Coronary artery (tissue), 2 donors: ENCODE measurements around the gene KCNMA1.
A peak's percentile ranks its signal among the peaks of the same experiment; 100 is the strongest.

Experiments
- DNase-seq: peaks from one replicate; pipeline ENCODE4 v3.0.0-alpha.2; 2017; ENCODE audit warnings: low spot score
- H3K27ac ChIP-seq, 2 donors: fragments of 200-600 bp; sonication (generic); one replicate each; pipeline ENCODE4 v1.5.1; 2016 to 2019
- H3K4me3 ChIP-seq: fragments of 200-600 bp; sonication (generic); 2 replicates; pipeline ENCODE4 v1.5.1; 2016; ENCODE audit warnings: mild to moderate bottlenecking, moderate library complexity
- TF ChIP-seq, protein P1 (sequence below): fragments of 200-600 bp; sonication (generic); IDR thresholded peaks from one replicate; pipeline ENCODE4 v1.5.1; 2019; ENCODE audit warnings: antibody characterized with exemption

KCNMA1 gene

DNA sequence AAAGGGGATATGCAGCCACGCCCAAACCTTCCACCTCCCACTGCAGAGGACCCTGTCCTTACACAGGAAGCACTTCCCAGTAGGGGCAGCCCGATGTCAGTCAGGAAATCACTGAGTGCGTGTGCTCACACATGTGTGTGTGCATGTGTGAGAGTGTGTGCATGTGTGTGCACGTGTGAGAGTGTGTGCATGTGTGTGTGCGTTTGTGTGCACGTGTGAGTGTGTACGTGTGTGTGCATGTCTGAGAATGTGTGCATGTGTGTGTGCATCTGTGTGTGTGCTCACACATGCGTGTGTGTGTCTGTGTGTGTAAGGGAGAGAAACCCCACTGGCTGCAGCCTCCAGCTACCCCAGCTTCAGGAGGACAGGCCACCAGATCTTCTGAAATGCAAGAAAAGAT lies 229.3 kb downstream of the KCNMA1 start:
- TF ChIP-seq, protein P1, sequence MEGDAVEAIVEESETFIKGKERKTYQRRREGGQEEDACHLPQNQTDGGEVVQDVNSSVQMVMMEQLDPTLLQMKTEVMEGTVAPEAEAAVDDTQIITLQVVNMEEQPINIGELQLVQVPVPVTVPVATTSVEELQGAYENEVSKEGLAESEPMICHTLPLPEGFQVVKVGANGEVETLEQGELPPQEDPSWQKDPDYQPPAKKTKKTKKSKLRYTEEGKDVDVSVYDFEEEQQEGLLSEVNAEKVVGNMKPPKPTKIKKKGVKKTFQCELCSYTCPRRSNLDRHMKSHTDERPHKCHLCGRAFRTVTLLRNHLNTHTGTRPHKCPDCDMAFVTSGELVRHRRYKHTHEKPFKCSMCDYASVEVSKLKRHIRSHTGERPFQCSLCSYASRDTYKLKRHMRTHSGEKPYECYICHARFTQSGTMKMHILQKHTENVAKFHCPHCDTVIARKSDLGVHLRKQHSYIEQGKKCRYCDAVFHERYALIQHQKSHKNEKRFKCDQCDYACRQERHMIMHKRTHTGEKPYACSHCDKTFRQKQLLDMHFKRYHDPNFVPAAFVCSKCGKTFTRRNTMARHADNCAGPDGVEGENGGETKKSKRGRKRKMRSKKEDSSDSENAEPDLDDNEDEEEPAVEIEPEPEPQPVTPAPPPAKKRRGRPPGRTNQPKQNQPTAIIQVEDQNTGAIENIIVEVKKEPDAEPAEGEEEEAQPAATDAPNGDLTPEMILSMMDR, result no peak
- H3K4me3 ChIP-seq, result no peak overlapping the region
- no peak for DNase-seq

DNA sequence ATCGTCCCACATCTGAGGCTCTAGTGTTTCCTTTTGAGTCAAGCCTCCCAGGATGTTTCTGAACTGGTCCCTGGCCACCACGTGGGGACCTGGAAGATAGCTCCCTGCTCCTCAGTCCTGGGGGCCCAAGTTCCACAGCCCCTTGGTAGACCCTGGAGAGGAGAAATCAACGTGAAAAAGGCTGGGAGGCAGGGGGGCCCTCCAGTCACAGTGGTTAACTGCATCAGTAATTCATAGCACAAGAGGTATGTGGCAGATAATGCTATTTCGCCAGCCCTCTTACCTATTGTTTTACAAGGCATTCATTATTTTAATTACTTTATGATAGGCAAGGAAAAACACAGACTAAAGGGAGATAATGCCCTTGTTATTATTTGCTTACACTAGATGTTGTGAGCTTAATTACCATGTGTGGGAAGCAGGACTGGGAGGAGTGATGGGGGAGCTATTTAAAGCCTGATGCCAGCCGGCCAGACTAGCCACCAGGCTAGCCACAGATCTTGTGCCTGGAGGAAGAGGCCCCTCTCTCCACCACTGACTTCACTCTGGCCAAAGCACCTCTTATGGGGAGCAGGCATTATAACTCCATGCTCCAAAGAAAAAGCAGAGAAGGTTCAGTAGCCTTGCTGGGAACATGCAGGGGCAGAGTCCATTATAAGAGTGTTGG lies 230.7 kb downstream of the KCNMA1 start:
- Histone ChIP-seq H3K27ac (peak overlapping the region in 1 of 2 donors; percentile 72), H3K4me3 (no peak overlapping the region)
- TF ChIP-seq, protein P1, result no peak
- DNase-seq, result no peak

More for the DNA sequence above, 229.3 kb downstream of the KCNMA1 start:
- H3K27ac ChIP-seq, result no peak overlapping the region

DNA sequence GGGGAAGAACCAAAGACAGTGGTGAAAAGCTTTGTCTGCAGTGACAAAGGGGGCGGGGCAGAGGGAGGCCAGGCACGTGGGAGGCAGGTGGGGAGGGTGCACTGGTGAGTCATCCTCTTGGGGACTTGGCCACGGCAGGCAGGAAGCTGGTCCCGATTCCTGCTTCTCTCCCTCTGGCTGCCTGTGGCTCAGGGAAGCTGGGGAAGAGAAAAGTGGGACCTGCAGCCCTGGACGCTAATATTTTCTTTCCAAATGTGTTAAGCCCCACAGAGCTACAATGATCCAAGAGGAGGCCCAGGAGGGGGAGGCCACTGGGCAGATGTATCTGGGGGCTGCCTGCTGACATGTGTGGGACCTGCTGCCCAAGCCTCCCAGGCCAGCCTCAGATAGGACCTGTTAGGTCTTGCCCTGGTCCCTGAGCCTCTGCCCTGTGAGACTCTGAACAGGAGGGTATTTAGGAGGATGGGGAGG lies 231.8 kb downstream of the KCNMA1 start:
- peak overlapping the region; percentile 4 to 72 for H3K27ac ChIP-seq
- H3K4me3 ChIP-seq, result no peak overlapping the region
- DNase-seq, result no peak

DNA sequence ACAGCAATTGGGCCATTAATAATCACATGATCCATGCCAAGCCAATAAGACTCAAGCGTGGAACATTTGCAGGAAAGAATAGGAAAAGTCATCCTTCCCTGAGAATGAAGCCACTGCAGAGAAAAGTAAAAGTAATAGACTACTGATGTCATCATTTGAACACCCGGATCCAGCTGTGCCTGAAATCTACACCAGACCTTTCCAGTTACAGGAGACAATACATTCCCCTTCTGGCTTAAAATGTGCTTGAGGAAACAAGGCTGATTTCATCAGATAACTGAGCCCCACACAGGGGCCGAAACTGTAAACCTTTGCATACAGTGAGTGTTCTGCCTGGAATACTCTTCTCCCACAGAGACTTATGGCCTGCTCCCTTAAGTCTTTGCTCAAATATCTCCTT lies 232.8 kb downstream of the KCNMA1 start:
- H3K27ac ChIP-seq, result no peak overlapping the region
- no peak for DNase-seq
- no peak overlapping the region for H3K4me3 ChIP-seq
- TF ChIP-seq, protein P1, result no peak

More for the DNA sequence above, 231.8 kb downstream of the KCNMA1 start:
- TF ChIP-seq, protein P1, result no peak

DNA sequence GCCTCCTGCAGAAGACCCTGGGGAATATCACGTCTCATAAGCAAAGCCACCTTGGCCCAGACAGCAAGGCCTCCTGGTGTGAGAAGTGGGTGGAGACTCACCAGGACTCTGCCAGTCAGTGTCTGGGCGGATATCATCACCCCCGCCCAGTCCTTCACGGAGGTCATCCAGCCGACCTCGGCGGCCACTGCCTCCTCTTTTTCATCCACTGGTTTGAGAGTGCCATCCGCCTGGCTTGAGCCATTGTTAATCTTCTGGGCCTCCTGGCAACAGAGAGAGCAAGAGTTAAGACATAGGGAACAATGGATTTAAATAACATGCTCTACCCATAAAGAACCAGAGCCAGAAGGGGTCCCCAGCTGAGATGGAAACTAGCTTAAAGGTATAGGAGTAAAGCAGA lies 233.8 kb downstream of the KCNMA1 start:
- DNase-seq, result no peak
- Histone ChIP-seq H3K27ac (no peak overlapping the region), H3K4me3 (no peak overlapping the region)
- TF ChIP-seq, protein P1, result no peak

DNA sequence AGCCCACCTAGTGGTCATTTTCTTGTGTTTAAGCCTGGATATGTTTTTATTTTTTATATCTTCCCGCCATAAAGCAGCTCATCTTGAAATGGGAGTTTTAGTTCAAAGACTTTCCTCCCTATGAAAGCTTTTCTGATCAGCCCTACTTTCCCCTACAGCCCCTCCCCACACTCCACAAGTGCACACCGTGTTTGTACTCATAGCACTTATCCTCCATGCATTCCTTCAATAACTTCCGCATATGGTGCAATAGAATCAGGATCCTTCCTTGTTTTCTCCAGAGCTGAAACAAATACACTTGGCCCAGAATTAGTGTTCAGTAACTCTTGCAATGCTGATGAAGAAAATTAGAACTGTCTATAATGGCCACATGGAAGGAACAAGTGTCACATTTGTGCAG lies 235.9 kb downstream of the KCNMA1 start:
- TF ChIP-seq, protein P1, result no peak
- no peak for DNase-seq
- Histone ChIP-seq H3K4me3 (no peak overlapping the region), H3K27ac (no peak overlapping the region)

DNA sequence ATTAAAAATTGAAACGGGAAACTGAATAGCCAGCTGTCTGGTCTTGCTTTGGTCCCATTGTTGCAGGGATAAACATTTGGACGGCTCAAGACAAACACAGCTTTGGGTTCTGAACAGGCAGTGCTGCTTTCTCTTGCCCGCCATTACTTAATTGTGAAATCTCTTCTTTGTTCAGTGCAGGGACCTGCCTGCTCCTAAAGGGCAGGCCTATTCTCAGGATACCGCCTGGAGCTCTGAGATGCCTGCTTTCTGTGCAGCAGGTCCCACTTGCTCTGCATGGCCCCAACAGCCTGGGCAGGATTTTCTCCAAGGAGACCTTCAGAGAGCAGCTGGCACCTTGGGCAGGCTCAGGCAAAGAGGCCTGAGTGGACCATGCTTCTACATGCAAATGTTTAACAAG lies 237.6 kb downstream of the KCNMA1 start:
- no peak for DNase-seq
- no peak overlapping the region for H3K4me3 ChIP-seq
- H3K27ac ChIP-seq, result peak overlapping the region in 1 of 2 donors; percentile 49
- TF ChIP-seq, protein P1, result no peak
